ENCODE measurements around the gene MED15.
A peak's percentile ranks its signal among the peaks of the same experiment; 100 is the strongest.

MED15 gene

DNA sequence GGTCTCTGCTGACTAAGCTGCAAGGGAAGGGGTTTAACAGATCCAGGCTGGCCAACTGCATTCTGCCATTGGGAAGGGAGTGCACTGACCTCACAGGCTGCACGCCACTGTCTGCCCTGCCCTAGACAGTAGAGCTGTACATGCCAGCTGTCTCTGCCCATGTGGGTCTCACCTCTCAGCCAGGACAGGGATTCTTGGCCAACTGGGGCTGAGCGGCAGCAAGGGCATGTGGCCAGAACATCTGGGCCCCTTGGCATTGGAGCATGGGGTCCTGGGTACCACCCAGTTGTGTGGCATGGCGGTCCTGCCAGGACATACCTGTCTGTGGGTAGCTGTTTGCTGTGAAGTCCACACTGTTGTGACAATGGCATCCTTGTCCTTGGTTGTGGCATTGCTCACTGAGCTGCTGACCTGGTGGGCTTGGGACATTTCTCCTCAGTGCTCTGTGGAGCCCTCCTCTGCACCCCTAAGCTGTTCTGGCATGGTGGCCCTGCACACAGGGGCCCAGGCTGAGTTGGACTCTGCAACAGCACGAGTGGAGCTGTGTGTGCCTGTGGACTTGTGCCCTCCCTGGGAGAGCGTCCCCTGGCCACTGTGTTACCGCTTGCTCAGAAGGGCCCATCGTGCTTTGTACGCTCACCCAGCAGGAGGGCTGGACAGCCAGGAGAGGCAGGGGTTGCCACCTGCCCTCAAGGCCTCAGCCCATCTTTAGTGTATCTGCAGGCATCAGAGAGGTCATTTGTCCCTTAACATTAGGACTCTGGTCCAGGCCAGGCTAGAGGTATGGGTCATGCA is 46.7 kb downstream of the MED15 start:
- no peak for DNase-seq

DNA sequence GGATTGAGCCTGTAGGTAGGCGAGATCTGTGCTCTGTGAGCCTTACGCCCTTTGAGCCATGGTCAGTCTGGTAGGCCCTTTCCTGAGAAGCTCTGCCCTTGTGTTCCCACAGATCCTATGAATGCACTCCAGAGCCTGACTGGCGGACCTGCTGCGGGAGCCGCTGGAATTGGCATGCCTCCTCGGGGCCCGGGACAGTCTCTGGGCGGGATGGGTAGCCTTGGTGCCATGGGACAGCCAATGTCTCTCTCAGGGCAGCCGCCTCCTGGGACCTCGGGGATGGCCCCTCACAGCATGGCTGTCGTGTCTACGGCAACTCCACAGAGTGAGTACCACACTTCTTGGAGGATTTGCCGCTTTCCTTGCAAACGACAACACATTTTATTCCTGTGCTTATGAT is 47.4 kb downstream of the MED15 start:
- no peak for DNase-seq

- DNase-seq = no peak
Measured at GRCh38 chr22:20558534-20558933, 51.1 kb downstream of the MED15 start.

GRCh38 chr22:20559174-20559760 is 51.9 kb downstream of the MED15 start:
- DNase-seq = no peak

- DNase-seq = no peak
Measured at GRCh38 chr22:20560716-20561115, 53.3 kb downstream of the MED15 start.

- DNase-seq = no peak
Measured at GRCh38 chr22:20561882-20562281, 54.5 kb downstream of the MED15 start.

DNA sequence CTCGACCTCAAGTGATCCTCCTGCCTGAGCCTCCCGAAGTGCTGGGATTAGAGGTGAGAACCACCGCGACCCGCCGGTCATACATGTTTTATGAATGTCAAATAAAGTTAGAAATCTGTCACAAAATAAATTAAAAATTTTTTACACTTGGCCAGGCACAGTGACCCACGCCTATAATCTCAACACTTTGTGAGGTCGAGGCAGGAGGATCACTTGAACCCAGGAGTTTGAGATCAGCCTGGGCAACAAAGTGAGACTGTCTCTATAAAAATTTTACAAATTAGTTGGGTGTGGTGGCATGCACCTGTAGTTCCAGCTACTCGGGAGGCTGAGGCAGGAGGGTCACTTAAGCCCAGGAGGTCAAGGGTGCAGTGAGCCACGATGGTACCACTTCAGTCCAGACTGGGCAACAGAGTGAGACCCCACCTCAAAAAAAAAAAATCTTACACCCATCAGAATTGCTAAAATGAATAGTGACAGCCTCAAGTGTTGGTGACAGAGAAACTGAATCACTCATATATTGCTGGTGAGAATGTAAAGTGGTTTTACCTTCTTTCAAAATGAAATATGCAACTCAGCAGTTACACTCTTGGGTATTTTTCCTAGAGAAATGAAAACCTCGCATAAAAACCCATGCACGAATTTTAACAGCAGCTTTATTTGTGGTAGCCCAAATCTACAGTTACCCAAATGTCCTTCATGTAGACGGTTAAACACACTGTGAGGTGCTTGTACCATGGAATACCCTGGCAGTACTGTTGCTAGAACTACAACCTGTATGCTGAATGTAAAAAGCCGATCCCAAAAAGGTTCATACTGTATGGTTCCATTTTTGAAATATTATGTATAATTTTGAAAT is 55.4 kb downstream of the MED15 start:
- DNase-seq = no peak

DNA sequence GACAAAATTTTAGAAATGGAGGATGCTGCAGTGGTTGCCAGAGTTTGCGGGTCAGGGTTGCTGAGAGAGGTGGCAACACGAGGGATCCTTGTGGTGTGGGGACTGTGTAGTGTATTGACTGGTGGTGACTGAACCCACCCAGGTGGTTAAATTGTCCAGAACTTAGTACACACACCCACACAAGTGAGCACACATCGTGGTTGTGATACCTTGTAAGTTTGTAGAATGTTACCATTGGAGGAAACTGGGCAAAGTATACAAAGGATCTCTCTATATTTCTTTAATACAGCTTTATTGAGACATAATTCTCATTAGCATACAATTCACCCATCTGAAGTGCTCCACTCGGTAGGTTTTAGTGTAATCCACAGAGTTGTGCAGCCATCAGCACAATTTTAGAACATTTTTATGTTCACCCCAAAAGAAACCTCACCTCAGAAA is 56.1 kb downstream of the MED15 start:
- no peak for DNase-seq

DNA sequence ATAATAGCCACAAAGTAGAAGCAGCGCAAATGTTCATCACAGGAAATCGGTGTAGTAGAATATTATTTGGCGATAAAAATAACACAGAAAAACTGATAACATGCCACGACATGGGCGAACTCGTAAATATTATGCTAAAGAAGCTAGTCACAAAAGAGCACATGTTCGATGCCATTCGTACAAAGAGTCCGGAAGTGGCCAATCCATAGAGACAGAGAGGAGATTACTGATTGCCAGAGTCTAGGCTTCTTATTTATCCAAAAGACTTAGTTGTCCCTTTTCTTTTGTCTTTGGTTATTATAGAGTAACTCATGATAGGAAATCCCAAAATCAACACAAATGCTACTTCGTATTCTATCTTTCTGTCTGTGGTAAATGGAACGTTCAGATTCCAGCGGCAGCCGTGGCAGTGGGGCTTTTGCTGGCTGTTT is 56.5 kb downstream of the MED15 start:
- DNase-seq = no peak

DNA sequence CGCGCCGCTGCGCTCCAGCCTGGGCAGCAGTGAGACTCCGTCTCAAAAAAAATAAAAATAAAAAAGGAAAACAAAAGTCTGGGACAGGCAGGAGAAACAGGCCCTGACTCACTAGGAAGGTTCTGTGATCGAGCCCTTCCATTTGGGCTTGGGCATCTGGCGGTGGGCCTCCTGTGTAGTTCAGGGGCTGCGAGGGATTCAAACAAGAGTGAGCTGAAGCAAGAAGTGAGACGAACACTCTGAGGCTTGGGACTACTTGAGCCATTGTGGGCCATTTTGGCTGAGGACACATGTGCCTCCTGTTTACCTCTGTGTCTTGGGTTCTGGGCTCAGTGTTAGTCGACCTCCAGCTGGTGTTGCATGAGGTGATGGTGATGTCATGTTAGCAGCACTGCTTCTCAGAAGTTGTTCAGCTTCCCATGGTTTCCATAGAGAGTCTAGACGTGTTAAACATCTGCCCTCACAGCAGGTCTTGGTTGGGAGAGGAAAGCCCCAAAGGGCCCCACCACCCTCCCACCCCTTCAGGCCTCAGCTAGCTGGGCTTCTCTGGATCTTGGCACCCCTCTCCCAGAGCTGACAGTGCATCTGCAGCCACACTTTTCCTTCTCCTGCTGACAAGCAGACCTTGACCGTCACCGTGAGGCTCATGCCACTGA is 57.8 kb downstream of the MED15 start:
- no peak for DNase-seq

DNA sequence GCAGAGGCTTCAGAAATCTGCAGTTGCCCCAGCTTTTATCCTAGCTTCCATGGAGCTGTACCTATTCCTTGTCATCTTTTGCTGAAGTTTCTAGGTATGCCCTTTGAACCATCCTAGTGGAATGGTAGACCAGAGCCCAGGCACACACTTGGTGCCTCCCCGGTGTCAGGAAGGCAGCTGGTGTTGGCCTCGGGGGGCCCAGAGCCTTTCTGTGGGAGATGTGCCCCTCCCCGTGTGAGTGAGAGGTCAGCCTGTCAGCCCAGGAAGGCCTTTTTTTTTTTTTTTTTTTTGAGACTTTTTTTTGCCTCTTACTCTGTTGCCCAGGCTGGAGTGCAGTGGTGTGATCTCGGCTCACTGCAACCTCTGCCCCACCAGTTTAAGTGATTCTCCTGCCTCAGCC is 58.4 kb downstream of the MED15 start:
- DNase-seq = no peak

DNA sequence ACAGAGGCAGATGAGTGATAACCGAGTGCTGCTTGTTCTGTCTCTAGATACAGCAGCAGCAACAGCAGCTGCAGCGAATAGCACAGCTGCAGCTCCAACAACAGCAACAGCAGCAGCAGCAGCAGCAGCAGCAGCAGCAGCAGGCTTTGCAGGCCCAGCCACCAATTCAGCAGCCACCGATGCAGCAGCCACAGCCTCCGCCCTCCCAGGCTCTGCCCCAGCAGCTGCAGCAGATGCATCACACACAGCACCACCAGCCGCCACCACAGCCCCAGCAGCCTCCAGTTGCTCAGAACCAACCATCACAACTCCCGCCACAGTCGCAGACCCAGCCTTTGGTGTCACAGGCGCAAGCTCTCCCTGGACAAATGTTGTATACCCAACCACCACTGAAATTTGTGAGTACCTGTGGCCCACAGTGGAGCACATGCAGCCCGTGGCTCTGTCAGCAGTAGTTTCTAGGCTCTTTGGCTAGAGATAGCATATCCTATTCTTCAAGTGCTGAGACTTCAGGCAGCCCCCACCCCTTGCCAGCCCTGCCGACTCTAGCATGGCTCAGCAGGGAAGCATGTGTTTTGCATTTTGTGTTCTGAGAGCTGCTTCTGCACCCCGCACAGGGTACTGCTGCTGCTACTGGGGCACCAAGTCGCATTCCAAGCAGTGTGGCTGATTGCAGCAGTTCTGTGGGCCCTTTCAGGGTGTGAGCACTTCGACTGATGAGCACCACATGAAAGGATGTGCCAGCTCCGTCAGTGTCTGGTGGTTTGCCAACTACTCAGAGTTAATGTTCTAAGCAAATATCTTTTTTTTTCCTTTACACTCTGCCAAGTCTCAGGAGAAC is 59.2 kb downstream of the MED15 start:
- DNase-seq = no peak

- no peak for DNase-seq
Measured at GRCh38 chr22:20567371-20567847, 60.0 kb downstream of the MED15 start.

DNA sequence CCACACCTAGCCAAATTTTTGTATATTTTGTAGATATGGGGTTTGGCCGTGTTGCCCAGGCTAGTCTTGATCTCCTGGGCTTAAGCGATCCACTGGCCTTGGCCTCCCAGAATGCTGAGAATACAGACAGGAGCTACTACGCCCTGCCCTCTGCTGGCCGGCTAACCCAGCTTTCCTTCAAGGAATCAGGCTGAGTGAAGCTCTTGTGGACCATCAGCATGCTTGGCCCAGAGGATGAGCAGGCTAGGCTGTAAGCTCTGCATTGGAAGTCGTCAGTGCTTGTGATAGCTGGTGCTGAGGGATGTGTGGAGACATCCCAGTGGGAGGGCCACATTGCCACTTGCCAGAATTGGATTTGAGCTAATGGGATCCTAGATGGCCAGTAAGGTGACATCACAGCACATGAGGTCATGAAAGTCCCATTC is 60.6 kb downstream of the MED15 start:
- no peak for DNase-seq

DNA sequence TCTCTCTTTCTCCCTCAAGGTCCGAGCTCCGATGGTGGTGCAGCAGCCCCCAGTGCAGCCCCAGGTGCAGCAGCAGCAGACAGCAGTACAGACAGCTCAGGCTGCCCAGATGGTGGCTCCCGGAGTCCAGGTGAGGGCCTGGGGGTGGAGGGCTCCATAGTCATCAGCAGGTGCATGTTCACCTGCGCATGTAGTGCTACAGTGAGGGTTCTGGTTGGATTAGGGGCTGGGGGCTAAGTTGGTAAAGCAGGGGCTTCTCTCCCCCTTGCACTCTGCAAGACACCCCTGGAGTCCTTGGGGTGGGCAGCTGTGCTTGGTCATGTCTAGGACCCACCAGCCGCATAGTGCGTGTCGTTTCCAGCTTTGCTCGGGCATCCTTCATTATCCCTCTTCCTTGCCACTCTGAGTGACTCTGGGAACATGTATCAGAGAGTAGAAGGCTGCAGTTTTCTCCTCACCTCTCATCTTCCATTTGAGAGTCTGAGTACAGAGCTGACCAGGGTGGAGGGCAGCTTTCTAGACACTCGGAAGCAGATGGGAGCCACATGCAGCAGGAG is 61.2 kb downstream of the MED15 start:
- DNase-seq = no peak

DNA sequence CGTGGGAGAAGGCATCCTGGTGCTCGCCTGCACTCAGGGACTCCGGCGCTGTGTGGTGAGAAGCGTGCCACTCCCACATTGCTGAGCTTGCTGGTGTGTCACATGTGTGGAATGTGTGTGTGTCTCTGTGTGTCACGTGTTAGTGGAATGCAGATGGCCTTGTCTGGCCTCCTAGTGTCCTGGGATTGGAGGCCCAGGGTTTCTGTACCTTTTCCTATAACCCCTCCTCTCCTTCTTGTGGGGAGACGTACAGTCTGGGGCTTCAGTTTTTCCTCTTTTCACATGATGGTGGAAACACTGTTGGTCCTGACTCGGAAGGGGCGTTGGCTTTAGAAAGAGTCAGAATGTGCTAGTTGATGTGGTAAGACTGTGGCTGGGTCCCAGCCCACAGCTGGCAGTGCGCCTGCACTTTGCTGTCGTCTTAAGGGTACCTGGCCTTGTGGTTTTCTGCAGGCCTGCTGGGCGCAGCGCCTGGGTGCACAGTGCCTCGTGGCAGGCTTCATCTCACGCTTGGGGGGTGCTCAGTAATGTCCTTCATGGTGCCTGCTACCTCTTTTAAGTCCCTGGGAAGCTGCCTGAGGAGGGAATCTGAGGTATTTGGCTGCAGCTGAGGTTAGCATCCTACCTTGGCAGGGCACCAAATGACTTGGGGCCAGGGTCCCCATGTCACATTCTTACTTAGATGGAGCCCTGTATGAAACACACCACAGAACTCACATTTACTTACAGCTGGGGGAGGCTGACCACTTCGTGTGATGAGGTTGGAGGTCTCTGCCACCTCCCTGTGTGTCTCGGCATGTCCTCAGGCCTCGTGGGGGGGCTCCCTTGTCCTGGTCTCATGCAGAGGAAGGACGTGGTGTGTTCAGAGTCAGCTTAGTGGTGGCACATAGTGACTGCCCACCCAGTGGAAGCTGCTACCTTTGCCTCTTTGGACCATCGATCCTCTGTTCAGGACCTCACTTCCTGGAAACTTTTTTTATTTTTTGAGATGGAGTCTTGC is 61.9 kb downstream of the MED15 start:
- DNase-seq = peak; percentile 67

DNA sequence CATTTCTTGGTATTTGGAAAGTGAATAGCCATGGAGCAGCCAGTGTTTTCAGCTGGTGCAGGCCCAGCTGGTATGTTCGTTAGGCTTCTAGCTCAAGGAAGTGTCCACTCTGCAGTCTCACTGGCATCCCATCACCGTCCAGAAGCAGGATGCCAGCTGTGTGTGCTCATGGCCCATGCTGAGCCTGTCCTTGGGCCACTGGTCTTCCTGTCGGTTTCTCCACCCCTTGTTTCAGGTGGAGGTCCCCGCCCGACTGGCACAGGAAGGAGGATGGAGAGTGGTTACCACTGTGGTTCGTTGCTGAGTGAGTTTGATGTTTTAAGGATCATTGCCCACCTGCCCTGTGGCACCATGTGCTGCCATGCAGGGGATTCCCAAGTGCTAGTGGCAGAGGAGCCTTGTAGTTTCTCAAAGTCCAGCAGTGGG is 63.7 kb downstream of the MED15 start:
- no peak for DNase-seq

DNA sequence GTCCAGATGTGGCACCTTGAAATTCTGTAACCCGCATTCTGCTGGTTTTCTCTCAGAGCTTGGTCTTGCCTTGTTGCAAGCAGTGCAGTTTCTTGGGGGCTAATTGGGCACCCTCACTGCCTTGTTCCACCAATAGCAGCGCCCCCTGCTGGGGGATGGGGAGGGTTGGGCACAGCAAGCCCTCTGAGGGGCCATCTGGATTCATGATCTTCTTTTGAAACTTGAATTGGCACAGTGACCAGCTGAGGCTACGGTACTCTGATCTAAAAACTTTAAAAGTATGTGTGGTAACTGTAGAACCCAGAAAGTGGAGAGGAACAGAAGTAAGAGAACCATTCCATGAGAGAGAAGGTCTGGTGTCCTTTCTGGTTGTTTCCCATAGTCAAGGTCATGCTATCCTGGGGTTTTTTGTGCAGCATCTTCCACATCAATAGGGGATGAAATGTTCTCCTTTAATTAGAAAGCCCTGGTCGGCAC is 64.2 kb downstream of the MED15 start:
- DNase-seq = no peak

DNA sequence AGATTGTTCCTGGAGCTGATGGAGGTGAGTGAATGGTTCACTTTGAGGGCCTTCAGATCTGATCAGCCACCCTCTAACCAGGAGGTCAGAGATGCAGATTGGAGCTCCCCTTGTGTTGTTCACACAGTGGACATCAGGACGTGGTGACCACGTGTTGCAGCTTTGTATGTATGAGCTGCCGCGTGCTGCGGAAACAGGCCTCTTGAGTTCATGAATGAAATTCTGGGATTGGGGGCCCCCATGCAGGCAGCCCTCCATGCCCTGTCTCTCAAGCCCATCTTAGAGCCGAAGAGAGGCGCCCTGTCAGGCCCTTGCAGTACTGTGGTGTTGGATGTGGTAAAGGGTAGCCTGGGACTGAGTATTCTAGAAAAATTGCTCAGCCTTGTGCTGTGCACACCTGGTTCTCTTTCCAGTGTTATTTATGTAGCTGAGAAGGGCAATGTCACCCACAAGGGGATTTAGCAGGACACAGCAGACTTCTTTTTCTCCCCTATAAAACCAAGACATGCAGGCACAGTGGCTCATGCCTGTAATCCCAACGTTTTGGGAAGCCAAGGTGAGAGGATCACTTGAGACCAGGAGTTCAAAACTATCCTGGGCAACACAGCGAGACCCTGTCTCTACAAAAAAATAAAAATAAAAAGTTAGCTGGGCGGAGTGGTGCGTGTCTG is 64.9 kb downstream of the MED15 start:
- DNase-seq = no peak
